ENCODE data around the gene APMAP.

Gene APMAP

GRCh38 chr20:24963672-24964505 lies 28.7 kb downstream of the APMAP start:
- DNase-seq = no peak

DNA sequence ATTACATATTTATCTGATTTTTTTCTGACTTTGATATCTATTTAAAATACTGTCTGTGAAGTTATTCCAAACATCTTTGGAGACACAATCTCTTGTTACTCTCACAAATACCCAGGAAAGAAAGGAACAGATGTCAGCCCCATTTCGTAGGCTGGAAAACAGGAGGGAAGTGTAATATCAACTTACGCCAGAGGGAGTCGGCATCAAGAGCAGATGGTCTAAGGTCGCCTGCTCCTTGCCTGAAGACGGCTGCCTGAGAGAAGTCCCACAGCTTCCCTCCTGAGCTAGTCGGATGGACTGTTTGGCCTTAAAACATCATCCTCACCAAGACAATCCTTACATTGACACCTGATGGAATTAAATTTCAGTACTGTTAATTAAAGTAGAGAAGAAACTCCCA lies 30.0 kb downstream of the APMAP start:
- DNase-seq = peak; percentile 43

DNA sequence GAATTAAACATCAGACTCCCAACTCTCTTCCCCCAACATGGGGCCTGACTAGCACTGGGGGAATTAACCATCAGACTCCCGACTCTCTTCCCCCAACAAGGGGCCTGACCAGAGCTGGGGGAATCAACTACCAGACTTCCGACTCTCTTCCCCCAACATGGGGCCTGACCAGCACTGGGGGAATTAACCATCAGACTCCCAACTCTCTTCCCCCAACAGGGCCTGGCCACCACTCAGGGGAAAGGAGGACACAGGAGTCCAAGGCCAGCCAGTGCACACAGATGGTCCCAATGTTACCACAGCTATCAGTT lies 30.4 kb downstream of the APMAP start:
- no peak for DNase-seq

GRCh38 chr20:24961384-24962181 lies 31.0 kb downstream of the APMAP start:
- no peak for DNase-seq

DNA sequence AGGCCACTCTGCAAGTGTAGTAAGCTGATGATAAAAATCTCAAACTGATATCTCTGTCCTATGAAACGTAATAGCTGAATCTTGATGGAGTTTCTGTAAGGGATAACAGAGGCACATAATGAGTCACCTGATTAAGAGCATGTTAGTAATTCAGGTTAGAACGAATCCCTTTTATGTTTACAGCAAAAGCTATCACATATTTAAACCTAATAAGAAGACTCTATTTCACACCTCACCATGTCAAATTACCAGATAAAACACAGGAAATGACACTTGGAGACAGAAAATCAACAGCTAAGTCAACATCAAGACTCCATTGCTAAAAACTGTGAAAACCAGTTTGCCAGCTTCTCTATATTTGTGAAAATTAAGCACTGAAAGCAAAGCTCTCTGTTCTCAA lies 31.7 kb downstream of the APMAP start:
- no peak for DNase-seq

DNA sequence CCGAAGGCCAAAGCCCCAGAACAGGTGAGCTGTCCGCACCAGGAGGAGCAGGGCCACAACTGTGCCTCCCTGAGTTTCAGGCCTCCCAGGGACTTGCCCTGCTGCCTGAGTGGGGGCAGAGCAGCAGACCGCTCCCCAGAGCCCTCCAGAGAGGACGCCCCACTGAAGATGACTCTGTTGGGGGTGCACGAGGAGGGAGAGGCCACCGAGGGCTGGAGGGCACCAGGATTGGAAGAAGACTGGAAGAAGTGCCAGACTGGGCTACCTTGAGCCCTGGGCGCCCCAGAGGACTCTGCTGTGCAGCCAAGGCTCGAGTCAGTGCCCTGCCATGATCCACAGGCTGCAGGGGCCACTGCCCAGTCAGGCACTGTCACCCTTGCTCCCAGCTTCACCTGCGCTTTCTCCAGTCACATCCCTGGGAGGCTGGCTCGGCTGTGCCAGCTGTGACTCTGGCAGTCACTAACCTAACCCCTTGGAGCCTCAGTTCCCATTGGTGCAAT lies 32.2 kb downstream of the APMAP start:
- DNase-seq = no peak

GRCh38 chr20:24959591-24960301 lies 32.8 kb downstream of the APMAP start:
- no peak for DNase-seq

DNA sequence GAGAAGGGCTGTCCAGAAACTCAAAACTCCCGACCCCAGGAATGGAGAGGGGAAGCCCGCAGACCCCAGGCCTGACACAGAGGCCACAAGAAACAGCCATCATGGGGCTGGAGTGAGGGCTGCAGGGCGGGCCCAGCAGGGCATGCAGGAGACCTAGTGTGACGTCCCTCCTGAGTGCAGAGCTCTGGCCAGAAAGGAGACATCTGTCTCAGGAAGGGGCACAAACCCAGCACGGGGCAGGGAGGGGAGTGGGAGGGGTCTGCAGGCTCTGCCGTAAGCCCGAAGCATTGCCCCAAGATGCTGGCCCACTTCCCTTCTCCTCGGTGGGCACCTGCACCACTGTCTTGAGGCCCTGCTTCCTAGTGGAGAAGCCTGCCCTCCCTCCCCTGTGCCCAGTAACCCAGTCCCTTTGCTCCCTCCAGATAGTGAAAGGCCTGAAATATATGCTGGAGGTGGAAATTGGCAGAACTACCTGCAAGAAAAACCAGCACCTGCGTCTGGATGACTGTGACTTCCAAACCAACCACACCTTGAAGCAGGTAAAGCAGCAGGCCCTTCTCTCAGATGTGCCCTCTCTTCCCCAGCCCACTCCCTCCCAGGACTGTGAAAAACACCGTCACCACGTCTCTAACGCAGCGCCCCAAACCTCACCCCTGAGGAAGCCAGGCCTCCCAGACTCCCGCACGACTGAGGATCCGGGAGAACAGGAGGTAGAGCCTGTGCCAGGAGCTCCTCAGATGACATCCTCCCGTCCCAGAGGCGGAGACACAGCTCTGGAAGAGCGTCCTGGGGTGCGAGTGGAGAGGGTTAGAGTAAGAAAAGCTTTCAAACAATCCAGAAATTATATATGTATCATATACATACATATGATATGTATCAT lies 33.8 kb downstream of the APMAP start:
- no peak for DNase-seq

GRCh38 chr20:24957326-24958016 lies 35.1 kb downstream of the APMAP start:
- DNase-seq = no peak

- DNase-seq = no peak
Observed at GRCh38 chr20:24956001-24956841, 36.3 kb downstream of the APMAP start.

DNA sequence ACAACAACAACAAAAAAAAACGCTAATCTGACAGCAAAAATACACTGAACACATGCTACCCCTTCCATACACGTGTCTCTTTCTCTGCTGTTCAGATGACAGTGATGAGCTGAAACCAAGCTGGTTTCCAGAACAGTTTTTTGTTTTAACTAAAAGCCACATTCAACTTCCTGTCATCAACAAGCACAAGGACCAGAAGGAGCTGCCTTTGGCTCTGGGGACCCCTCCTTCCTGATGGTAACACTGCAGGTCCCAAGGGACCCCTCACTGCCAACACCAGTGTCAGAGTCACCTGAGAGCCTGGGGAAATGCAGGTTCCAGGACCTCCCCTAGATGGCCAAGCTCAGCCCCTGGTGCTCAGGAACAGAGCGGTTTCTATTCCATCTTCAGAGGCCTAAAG lies 37.5 kb downstream of the APMAP start:
- no peak for DNase-seq

DNA sequence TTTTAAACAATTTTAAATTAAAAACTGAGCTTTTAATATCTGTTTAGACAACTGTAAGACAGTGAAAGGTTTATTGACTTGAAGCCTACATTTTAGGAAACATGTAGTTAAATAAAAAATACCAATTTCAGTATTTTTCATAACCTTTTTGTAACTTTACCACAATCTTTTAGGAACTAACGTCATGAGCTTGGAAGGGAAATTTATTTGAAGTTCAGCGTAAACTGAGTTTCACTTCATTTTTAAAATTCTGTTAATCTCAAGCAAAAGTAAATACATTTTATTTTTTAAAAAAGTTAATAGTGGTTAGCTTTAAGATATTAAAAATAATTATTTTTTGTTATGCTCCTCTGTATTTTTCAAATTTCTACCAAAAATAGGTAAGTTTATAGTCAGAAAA lies 38.0 kb downstream of the APMAP start:
- DNase-seq = no peak

DNA sequence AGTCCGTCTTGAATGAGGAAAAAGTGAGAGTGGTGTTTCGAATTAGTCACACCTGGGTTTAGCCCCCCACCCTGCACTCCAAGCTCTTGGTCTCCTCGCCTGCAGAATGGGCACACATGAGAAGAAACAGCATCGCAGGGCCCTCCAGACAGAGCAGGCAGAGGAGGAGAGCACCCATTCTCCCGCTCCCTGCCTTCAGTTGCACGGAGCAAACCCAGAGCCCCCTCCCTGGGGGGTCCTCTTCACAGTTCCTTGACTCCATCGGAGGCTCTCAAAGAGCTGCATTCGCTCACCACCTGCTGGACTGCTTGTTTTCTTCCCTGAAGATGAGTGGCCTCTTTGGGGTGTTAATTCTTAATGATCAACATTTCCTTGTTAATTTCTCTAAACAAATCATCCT lies 38.4 kb downstream of the APMAP start:
- no peak for DNase-seq

GRCh38 chr20:24953621-24954133 lies 38.9 kb downstream of the APMAP start:
- no peak for DNase-seq

- DNase-seq = no peak
Observed at GRCh38 chr20:24953209-24953575, 39.4 kb downstream of the APMAP start.

- DNase-seq = no peak
Observed at GRCh38 chr20:24952376-24953208, 40.0 kb downstream of the APMAP start.

DNA sequence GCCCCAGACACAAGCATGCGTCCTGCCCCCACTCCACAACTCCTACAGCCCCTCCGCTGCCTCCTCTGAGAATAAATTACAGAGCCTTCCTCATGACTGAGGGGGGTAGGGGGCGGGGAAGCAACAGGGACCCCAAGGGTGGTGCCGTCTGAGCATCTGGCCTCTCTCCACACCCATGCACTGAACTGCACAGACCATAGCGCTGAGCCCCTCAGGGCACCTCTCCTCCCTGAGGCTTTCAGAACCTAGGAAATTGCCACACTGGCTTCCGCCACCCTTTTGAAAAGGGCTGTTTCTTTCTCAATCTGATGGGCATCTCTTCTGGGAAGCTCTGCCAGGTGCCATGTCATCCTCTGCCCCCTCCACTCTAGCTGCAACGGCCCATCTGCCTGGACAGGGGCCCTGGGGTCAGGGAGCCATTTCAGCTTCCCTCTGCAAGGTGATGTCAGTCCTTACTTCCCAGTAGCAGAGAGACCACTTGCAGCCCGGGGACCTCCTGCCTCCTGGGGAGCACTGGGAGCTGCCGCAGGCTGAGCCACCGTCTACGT lies 40.9 kb downstream of the APMAP start:
- DNase-seq = no peak

GRCh38 chr20:24950836-24951525 lies 41.6 kb downstream of the APMAP start:
- no peak for DNase-seq

All from NCI-H1694 (cell line).